B cell (primary cell): ENCODE results near the gene PANK1. TPM values are rescaled to one million over a fixed set of nuclear protein-coding genes. Genes with fewer than 3 reads are reported as not detected.

Experiments used
- ATAC-seq: fragments of 200-7000 bp; cut with Tn5 transposase; one replicate; pipeline ENCODE4 v1.10.0; 2021; ENCODE audit warnings: low read depth, mild to moderate bottlenecking, moderate number of reproducible peaks, moderate library complexity
- CTCF ChIA-PET: fragments of 350-600 bp; sonication (Branson Sonifier 250); formaldehyde crosslinking; loops from one replicate; lab custom pipeline; 2021; ENCODE audit warnings: antibody characterized with exemption, inconsistent platforms; lab: Charles Lee
- POLR2A ChIA-PET: fragments of 350-600 bp; sonication (Branson Sonifier 250); formaldehyde crosslinking; loops from one replicate; lab custom pipeline; 2021; ENCODE audit warnings: antibody characterized with exemption; lab: Charles Lee
- DNase-seq: peaks from one replicate; pipeline ENCODE4 v3.0.0; 2013
- H2AFZ ChIP-seq: 2 replicates; pipeline ENCODE4 v1.6.1; 2012; ENCODE audit warnings: mild to moderate bottlenecking, low read depth, low read length; ENCODE audit not compliant: insufficient read depth, poor library complexity, severe bottlenecking
- H3K27ac ChIP-seq, 2 donors: 1 replicate in 1 of 2; 2 replicates in 1 of 2; pipeline ENCODE4 v1.5.1; 2012 to 2013; ENCODE audit warnings: low read length in 2 of 2, mild to moderate bottlenecking in 2 of 2, moderate library complexity in 1 of 2
- H3K27me3 ChIP-seq, 4 experiments: fragments of 200-600 bp in 1 of 4; sonication (generic) in 1 of 4; replicated peaks in 1 of 4; 1 replicate in 2 of 4; 2 replicates in 2 of 4; pipeline versions ENCODE4 v1.6.1 to v1.7.0; 2013 to 2016; ENCODE audit warnings: low read length in 3 of 4, mild to moderate bottlenecking in 2 of 4, mixed read lengths in 1 of 4, moderate library complexity in 1 of 4; ENCODE audit not compliant: insufficient read depth in 4 of 4, control insufficient read depth in 3 of 4; ENCODE audit errors: control extremely low read depth in 1 of 4
- H3K36me3 ChIP-seq, 2 experiments: replicated peaks in 1 of 2; 1 replicate in 1 of 2; 2 replicates in 1 of 2; pipeline versions ENCODE4 v1.6.1 to v1.7.1; 2013; ENCODE audit warnings: low read length in 1 of 2; ENCODE audit not compliant: insufficient read depth in 2 of 2, control insufficient read depth in 1 of 2; ENCODE audit errors: control extremely low read depth in 1 of 2, extremely low read depth in 1 of 2
- H3K4me1 ChIP-seq, 2 donors: fragments of 200-600 bp in 1 of 2; sonication (generic) in 1 of 2; 1 replicate in 1 of 2; 2 replicates in 1 of 2; pipeline versions ENCODE4 v1.5.1 to v1.6.1; 2013 to 2017; ENCODE audit warnings: low read length in 2 of 2; ENCODE audit not compliant: control insufficient read depth in 2 of 2, insufficient read depth in 2 of 2
- H3K4me2 ChIP-seq: replicated peaks from 2 replicates; pipeline ENCODE3; 2012; ENCODE audit warnings: mild to moderate bottlenecking, low read depth, low read length; ENCODE audit not compliant: poor library complexity, severe bottlenecking
- H3K4me3 ChIP-seq, 5 experiments: fragments of 200-600 bp in 1 of 5; sonication (generic) in 1 of 5; 1 replicate in 3 of 5; 2 replicates in 2 of 5; pipeline versions ENCODE4 v1.5.1 to v1.7.0; 2011 to 2016; ENCODE audit warnings: low read length in 4 of 5, mild to moderate bottlenecking in 4 of 5, low read depth in 2 of 5, control low read depth in 1 of 5, moderate library complexity in 1 of 5; ENCODE audit not compliant: insufficient read depth in 1 of 5; ENCODE audit errors: control extremely low read depth in 1 of 5, extremely low read depth in 1 of 5
- H3K79me2 ChIP-seq: fragments of 200-600 bp; sonication (generic); one replicate; pipeline ENCODE4 v1.6.0; 2016; ENCODE audit warnings: low read length; ENCODE audit not compliant: control insufficient read depth, insufficient read depth
- H3K9ac ChIP-seq: fragments of 200-600 bp; sonication (generic); 2 replicates; pipeline ENCODE4 v1.6.1; 2017; ENCODE audit warnings: mild to moderate bottlenecking, low read length, moderate library complexity
- H3K9me3 ChIP-seq, 3 donors: one replicate each; pipeline versions ENCODE4 v1.6.1 to v1.7.1; 2013; ENCODE audit warnings: low read length in 2 of 3; ENCODE audit not compliant: control insufficient read depth in 2 of 3, insufficient read depth in 1 of 3; ENCODE audit errors: control extremely low read depth in 1 of 3
- H4K20me1 ChIP-seq: 2 replicates; pipeline ENCODE4 v1.6.0; 2012; ENCODE audit warnings: mild to moderate bottlenecking, low read length; ENCODE audit not compliant: insufficient read depth, control insufficient read depth, poor library complexity, severe bottlenecking
- H3K27ac Mint-ChIP-seq: one replicate; pipeline ENCODE4 v1.8.0; 2021; ENCODE audit warnings: mixed read lengths
- H3K27me3 Mint-ChIP-seq: one replicate; pipeline ENCODE4 v1.8.0; 2021; ENCODE audit warnings: mixed read lengths
- H3K4me1 Mint-ChIP-seq: one replicate; pipeline ENCODE4 v1.8.0; 2021; ENCODE audit warnings: mixed read lengths
- H3K4me3 Mint-ChIP-seq: one replicate; pipeline ENCODE4 v1.8.0; 2021; ENCODE audit warnings: mixed read lengths
- H3K9me3 Mint-ChIP-seq: one replicate; pipeline ENCODE4 v1.8.0; 2022; ENCODE audit warnings: mixed read lengths; ENCODE audit not compliant: insufficient read depth
- CTCF ChIP-seq: fragments of 200-600 bp; IDR thresholded peaks from one replicate; pipeline ENCODE4 v1.8.0; 2022; ENCODE audit warnings: antibody characterized with exemption, mild to moderate bottlenecking
- EZH2 ChIP-seq: IDR thresholded peaks from 2 replicates; pipeline ENCODE4 v1.6.1; 2012; ENCODE audit warnings: borderline replicate concordance, low read depth, mild to moderate bottlenecking, moderate library complexity, low read length; ENCODE audit not compliant: insufficient read depth, poor library complexity, severe bottlenecking
- WGBS: methylation state at CpG from one replicate; pipeline ENCODE4 v1.1.5; 2013; ENCODE audit warnings: missing lambda C conversion rate; ENCODE audit not compliant: insufficient coverage; 5-methylcytosine and 5-hydroxymethylcytosine counted together
- intact Hi-C: fragments of 100-400 bp; cut with micrococcal nuclease; formaldehyde crosslinking; loops from one replicate; pipeline ENCODE4 v1.10.0; 2022
- polyA plus RNA-seq: library from polyadenylated mRNA; depleted of rRNA; stranded (reverse); fragments of >200 nt; gene quantifications from 2 replicates; pipeline ENCODE4 v1.2.3, GENCODE V29; 2012
- total RNA-seq, 2 donors: library from RNA; stranded (reverse); fragments of 120-200 nt in 1 of 2; gene quantifications; 1 replicate in 1 of 2; 2 replicates in 1 of 2; pipeline versions ENCODE4 v1.2.3 to v1.2.4, GENCODE V29; 2013 to 2022

Gene PANK1
- total and polyA plus RNA-seq, 2 donors (not counting 1 experiment from before 2014, with no cell fraction given), result 0.31 to 2.9 TPM

DNA sequence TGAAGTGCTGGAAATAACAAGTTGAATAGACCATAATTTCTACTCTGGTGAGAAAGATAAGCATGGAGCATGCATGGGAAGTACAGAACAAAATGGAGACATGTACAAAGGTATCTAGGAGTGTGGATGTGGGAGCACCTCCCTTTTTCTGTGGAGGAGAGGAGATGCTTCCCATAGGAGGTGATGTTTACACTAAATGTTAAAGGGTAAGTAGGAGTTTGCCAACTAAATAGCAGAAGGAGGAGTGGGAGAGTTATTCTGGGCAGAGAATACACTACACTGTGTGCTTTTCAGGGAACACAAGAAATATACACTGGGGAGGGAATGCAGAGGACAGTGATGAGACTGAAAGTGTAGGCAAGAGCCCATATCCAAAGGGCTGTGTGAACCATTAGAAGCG is 21.1 kb upstream of the PANK1 start:
- ChIA-PET CTCF (no interaction called here), POLR2A (no interaction called here)
- H3K4me1 Mint-ChIP-seq, result no peaks in the 10 kb centered on the region
- peaks cover 0 to 3% (median 0%) of the 10 kb centered on the region in 4 experiments for H3K27me3 ChIP-seq
- DNase-seq, result no peak
- H3K4me3 Mint-ChIP-seq, result no peak overlapping the region
- no peaks in the 10 kb centered on the region for H3K9me3 ChIP-seq
- no peaks in the 10 kb centered on the region for H3K27me3 Mint-ChIP-seq
- no peak overlapping the region for H3K4me3 ChIP-seq
- H3K27ac Mint-ChIP-seq, result no peak overlapping the region
- H2AFZ ChIP-seq, result no peak overlapping the region
- intact Hi-C loops, result no loop called here
- H4K20me1 ChIP-seq, result no peaks in the 10 kb centered on the region
- 100% methylated on average over 1 of the region's 1 CpG for WGBS
- no peak overlapping the region for H3K9ac ChIP-seq
- no peaks in the 10 kb centered on the region for H3K36me3 ChIP-seq
- ATAC-seq, result no peak
- no peak overlapping the region for H3K4me2 ChIP-seq
- H3K79me2 ChIP-seq, result no peaks in the 10 kb centered on the region
- H3K4me1 ChIP-seq, result no peaks in the 10 kb centered on the region
- H3K9me3 Mint-ChIP-seq, result no peaks in the 10 kb centered on the region
- no peak overlapping the region for H3K27ac ChIP-seq
- TF ChIP-seq CTCF (no peak), EZH2 (no peak)

GRCh38 chr10:89665302-89665701 is 20.3 kb upstream of the PANK1 start:
- no peak overlapping the region for H3K4me2 ChIP-seq
- no peaks in the 10 kb centered on the region for H3K4me1 ChIP-seq
- Mint-ChIP-seq H3K4me3 (no peak overlapping the region), H3K27me3 (no peaks in the 10 kb centered on the region), H3K9me3 (no peaks in the 10 kb centered on the region), H3K4me1 (no peaks in the 10 kb centered on the region), H3K27ac (no peak overlapping the region)
- no peaks in the 10 kb centered on the region for H4K20me1 ChIP-seq
- POLR2A ChIA-PET, result no interaction called here
- H3K9me3 ChIP-seq, result no peaks in the 10 kb centered on the region
- H3K27ac ChIP-seq, result no peak overlapping the region
- TF ChIP-seq CTCF, result no peak
- no peak for TF ChIP-seq EZH2
- intact Hi-C loops, result no loop called here
- no peaks in the 10 kb centered on the region for H3K36me3 ChIP-seq
- H3K27me3 ChIP-seq, result peaks cover 0 to 3% (median 0%) of the 10 kb centered on the region in 4 experiments
- no peaks in the 10 kb centered on the region for H3K79me2 ChIP-seq
- no peak overlapping the region for H2AFZ ChIP-seq
- CTCF ChIA-PET, result no interaction called here
- DNase-seq, result no peak
- WGBS, result 93% methylated on average over 2 of the region's 2 CpGs
- H3K9ac ChIP-seq, result no peak overlapping the region
- H3K4me3 ChIP-seq, result no peak overlapping the region
- ATAC-seq, result no peak
